Stimulated activated CD4-positive, alpha-beta T cell treated with anti-CD3 and anti-CD28 coated beads, Interleukin-15, amount 100 ng/mL, for 48 hours (primary cell): ENCODE measurements around the gene PDE6G.

Experiments used
- DNase-seq, 2 donors: peaks; one replicate each; pipeline ENCODE4 v3.0.0-alpha.2; 2020; ENCODE audit warnings: low read depth in 2 of 2

The PDE6G gene

GRCh38 chr17:81656118-81656743 lies at the start of gene PDE6G:
TSS of gene PDE6G (minus strand) at chr17:81656542. CDS start at chr17:81653305, 3,237 bp downstream.
- DNase-seq = no peak

DNA sequence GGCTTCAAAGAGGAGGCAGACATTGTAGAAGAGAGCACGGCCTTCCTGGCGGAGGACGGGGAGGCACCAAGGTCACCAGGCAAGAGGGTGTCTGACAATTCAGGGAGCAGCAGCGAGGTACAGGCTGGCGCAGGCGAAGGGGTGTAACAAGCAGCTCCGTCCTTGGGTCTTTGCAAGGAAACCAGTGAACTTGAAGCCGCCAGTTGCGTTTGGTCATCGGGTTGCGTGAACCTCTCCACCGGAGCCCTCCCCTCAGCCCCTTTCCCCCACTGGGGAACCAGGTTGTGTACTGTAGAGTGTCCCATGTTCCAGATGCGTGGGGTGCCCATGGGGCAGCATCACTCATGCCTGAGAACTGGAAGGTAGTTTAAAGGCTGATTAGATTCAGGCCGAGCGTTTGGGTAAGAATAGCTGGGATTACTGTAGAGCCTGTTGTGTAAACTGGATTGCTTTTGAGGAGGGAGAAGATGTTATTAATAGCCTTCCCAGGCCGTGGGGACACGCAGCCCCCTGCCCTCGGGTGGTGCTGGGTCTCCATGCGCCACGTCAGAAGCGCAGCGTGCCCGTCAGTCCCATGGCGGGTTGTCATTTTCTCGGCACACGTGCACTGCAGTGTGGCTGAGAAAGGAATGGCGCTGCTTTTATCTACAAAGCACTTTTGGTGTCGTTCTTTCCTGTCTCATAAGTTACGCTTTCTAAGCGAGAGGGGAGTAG lies 49.3 kb upstream of the PDE6G start:
- DNase-seq = no peak

DNA sequence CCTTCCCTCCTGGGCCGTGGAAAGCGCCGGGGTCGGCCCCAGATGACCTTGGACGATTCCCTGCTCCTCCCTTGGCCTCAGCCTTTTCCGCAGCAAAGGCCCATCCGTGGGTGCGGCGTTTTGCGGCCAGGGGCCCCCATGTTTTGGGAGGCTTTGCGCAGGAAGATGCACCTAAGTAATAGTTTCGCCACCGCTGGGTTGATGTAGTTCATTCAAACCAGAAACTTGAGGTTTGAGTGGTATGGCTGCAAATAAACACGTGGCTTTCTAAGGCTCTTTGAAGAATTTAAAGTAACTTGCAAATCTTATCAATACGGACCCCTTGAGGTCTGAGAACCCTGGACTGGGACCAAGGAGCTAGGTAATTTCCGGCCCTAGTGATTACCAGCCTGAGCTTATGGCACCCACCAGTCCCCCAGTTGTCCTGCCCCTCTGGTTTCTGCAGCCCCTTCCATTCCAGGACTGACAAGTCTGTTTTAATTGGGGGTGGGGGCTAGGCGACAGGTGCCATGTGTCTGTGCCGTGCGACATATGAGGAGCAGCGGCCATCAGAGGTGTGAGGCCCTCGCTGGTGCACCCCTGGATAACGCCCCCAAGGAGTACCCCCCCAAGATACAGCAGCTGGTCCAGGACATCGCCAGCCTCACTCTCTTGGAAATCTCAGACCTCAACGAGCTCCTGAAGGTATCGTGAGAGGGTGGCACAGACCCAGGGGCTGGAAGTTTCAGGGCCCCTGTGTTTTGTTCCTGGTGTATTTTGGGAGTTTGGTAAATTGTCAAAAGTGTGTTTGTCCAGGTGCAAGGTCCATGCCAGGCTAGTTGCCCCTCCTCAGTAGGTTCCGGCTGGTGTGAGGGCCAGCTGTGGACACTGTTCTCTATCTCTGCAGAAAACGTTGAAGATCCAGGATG lies 47.7 kb upstream of the PDE6G start:
- DNase-seq = no peak

- DNase-seq = peak; percentile 81 to 85
These were observed 46.8 kb upstream of the PDE6G start, which contains the start of gene MRPL12 for GRCh38 chr17:81702934-81703746. TSS of gene MRPL12 (plus strand) at chr17:81703367. CDS start at chr17:81703502, 135 bp downstream.

- no peak for DNase-seq
These were observed 45.1 kb upstream of the PDE6G start for GRCh38 chr17:81701288-81702071.

- no peak for DNase-seq
These were observed 44.3 kb upstream of the PDE6G start for GRCh38 chr17:81700353-81701287.

GRCh38 chr17:81697261-81698044 lies 41.1 kb upstream of the PDE6G start:
- no peak for DNase-seq

DNA sequence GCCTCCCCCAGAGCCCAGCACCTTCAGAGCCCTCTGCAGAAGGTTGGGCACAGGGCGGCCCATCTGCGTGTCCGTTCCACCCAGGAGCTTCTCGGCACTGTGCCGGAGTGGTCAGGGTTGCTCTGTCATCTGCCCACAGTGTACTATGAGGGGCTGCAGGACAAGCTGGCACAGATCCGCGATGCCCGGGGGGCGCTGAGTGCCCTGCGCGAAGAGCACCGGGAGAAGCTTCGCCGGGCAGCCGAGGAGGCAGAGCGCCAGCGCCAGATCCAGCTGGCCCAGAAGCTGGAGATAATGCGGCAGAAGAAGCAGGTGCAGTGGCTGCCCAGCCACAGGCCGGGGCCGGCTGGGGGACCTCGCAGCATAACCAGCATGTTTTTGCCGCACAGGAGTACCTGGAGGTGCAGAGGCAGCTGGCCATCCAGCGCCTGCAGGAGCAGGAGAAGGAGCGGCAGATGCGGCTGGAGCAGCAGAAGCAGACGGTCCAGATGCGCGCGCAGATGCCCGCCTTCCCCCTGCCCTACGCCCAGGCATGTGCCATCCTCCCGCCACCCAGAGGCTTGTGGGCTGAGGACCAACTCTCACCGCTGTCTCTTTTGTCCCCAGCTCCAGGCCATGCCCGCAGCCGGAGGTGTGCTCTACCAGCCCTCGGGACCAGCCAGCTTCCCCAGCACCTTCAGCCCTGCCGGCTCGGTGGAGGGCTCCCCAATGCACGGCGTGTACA lies 40.0 kb upstream of the PDE6G start:
- no peak for DNase-seq

DNA sequence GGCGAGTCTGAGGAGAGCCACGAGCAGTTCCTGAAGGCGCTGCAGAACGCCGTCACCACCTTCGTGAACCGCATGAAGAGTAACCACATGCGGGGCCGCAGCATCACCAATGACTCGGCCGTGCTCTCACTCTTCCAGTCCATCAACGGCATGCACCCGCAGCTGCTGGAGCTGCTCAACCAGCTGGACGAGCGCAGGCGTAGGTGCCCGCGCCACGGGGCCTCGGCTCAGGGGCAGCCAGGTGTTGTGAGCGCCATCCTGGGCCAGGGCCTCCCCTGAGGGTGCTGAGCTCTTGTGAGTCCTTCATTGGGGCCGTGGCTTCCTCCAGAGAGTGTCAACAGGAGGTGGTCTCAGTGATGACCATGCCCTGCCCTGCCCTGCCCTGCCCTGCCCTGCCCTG lies 39.5 kb upstream of the PDE6G start:
- no peak for DNase-seq

GRCh38 chr17:81695211-81695610 lies 38.9 kb upstream of the PDE6G start:
- no peak for DNase-seq

GRCh38 chr17:81694810-81695209 lies 38.5 kb upstream of the PDE6G start:
- DNase-seq = no peak

DNA sequence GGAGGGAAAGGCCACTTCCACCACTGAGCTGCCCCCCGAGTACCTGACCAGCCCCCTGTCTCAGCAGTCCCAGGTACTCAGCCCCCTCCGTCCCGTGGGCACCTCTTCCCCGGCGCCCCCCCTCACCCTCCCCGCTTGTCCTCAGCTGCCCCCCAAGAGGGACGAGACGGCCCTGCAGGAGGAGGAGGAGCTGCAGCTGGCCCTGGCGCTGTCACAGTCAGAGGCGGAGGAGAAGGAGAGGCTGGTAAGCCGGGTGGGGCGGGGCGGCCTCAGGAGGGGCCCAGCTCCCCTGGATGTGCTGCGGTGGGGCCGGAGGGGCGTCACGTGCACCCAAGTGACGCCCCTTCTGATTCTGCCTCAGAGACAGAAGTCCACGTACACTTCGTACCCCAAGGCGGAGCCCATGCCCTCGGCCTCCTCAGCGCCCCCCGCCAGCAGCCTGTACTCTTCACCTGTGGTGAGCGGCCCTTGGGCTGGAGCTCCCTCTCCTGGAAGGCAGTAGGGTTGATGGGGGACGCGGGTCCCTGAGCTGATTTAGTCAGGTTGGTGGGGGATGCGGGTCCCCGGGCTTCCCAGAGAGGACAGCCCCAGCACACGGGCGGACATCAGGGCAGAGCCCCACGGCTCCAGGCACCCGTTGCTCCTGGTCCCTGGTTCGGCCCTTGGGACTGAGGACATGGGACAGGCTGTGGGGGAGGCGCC lies 37.3 kb upstream of the PDE6G start:
- DNase-seq = no peak

- DNase-seq = no peak
These were observed 35.3 kb upstream of the PDE6G start for GRCh38 chr17:81691608-81692007.

DNA sequence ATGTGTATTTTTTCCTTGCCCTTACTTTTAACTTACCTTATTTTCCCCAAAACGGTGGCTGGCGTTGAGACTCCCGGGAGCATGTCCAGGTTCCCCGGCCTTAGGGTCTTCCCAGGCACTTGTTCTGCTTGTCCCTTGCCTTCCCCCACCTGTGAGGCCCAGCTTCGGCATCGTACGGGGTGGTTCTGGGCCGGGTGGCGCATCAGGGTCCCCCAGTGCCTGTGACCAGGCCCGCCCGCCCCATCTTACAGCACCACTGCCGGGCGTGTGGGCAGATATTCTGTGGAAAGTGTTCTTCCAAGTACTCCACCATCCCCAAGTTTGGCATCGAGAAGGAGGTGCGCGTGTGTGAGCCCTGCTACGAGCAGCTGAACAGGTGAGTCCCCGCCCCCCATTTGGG lies 34.9 kb upstream of the PDE6G start:
- DNase-seq = no peak

- no peak for DNase-seq
These were observed 34.2 kb upstream of the PDE6G start for GRCh38 chr17:81690549-81690948.

DNA sequence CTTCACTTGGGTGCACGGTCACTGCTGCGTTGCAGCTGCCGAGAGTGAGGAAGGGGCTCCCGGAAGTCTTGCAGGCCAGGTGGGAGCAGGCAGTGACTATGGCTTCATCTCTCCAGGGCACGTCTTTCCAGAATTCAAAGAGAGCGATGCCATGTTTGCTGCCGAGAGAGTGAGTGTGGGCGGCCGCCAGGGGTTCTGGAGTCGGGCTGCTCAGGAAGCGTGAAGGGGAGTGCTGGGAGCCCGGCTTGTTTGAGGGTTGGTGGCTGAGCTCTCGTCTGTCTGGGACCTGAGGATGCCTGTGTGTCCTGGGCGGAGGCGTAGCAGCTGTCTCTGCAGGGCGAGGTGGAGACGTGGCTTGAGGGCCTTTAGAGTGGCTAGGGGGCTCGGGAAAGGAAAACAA lies 33.7 kb upstream of the PDE6G start:
- no peak for DNase-seq

DNA sequence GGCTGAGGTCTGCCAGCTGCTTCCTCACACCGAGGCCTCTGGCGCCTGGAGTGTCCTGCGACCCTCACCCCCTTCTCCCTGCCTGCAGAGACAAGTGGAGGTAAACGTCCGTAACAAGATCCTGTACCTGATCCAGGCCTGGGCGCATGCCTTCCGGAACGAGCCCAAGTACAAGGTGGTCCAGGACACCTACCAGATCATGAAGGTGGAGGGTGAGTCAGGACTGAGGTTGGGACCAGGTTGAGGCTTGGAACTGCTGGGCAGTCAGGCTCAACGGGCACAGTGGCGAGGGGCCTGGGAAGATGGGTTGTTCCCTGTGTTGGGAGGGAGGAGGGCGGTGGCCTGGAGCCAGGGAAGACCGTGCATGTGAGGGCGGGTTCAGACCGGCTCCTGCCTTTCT lies 32.3 kb upstream of the PDE6G start:
- no peak for DNase-seq
